Measurements from ENCODE around the gene MMP17.
"Not testable (repeated sequence)": the region's sequence is repeated elsewhere in the genome, so short reads cannot be mapped to it uniquely, and the experiment has no call there.

DNA sequence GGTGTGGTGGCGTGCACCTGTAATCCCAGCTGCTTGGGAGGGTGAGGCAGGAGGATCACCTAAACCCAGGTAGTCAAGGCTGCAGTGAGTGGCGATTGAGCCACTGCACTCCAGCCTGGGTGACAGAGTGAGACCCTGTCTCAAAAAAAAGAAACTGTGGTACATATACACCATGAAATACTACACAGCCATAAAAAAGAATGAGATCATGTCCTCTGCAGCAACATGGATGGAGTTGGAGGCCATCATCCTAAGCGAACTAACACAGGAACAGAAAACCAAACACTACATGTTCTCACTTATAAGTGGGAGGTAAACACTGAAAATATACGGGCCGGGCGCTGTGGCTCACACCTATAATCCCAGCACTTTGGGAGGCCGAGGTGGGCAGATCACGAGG, 63.5 kb downstream of the MMP17 start:
- TF ChIP-seq, protein P1, sequence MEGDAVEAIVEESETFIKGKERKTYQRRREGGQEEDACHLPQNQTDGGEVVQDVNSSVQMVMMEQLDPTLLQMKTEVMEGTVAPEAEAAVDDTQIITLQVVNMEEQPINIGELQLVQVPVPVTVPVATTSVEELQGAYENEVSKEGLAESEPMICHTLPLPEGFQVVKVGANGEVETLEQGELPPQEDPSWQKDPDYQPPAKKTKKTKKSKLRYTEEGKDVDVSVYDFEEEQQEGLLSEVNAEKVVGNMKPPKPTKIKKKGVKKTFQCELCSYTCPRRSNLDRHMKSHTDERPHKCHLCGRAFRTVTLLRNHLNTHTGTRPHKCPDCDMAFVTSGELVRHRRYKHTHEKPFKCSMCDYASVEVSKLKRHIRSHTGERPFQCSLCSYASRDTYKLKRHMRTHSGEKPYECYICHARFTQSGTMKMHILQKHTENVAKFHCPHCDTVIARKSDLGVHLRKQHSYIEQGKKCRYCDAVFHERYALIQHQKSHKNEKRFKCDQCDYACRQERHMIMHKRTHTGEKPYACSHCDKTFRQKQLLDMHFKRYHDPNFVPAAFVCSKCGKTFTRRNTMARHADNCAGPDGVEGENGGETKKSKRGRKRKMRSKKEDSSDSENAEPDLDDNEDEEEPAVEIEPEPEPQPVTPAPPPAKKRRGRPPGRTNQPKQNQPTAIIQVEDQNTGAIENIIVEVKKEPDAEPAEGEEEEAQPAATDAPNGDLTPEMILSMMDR (IDR thresholded peaks at IDR 0.05; ENCODE audit: low read length): not testable (repeated sequence)
- TF ChIP-seq EZH2phosphoT487 (IDR thresholded peaks at IDR 0.05; ENCODE audit: low read length): not testable (repeated sequence)
